ENCODE results near the gene DACH1. TPM values are rescaled to one million over a fixed set of nuclear protein-coding genes. Genes with fewer than 3 reads are reported as not detected.

Gene DACH1
- total RNA-seq, 2 donors from 2014 or later: 0.13 TPM; not detected in 1

- Mint-ChIP-seq H3K27ac (no peak overlapping the region), H3K27me3 (no peaks in the 10 kb centered on the region), H3K36me3 (ENCODE audit: low read depth) (no peaks in the 10 kb centered on the region), H3K4me1 (no peaks in the 10 kb centered on the region), H3K4me3 (no peak overlapping the region)
- DNase-seq: no peak
- H3K9me3 ChIP-seq (ENCODE audit: control insufficient read depth, low read length, poor library complexity, severe bottlenecking): no peaks in the 10 kb centered on the region
- no peak for ATAC-seq
Measured at GRCh38 chr13:71681901-71682613, 184.9 kb downstream of the DACH1 start.

- ATAC-seq: no peak
- H3K36me3 Mint-ChIP-seq (ENCODE audit: low read depth): no peaks in the 10 kb centered on the region
- H3K9me3 ChIP-seq (ENCODE audit: control insufficient read depth, low read length, poor library complexity, severe bottlenecking): no peaks in the 10 kb centered on the region
- H3K27me3 Mint-ChIP-seq: no peaks in the 10 kb centered on the region
- no peak overlapping the region for H3K4me3 Mint-ChIP-seq
- H3K4me1 Mint-ChIP-seq: no peaks in the 10 kb centered on the region
- H3K27ac Mint-ChIP-seq: no peak overlapping the region
- DNase-seq: no peak
Measured at GRCh38 chr13:71677124-71677523, 189.9 kb downstream of the DACH1 start.

GRCh38 chr13:71672512-71672911 is 194.5 kb downstream of the DACH1 start:
- H3K27me3 Mint-ChIP-seq: no peaks in the 10 kb centered on the region
- no peak for ATAC-seq
- no peaks in the 10 kb centered on the region for H3K36me3 Mint-ChIP-seq (ENCODE audit: low read depth)
- H3K4me3 Mint-ChIP-seq: no peak overlapping the region
- no peak overlapping the region for H3K27ac Mint-ChIP-seq
- no peaks in the 10 kb centered on the region for H3K9me3 ChIP-seq (ENCODE audit: control insufficient read depth, low read length, poor library complexity, severe bottlenecking)
- H3K4me1 Mint-ChIP-seq: no peaks in the 10 kb centered on the region
- no peak for DNase-seq

- no peaks in the 10 kb centered on the region for H3K4me1 Mint-ChIP-seq
- H3K27me3 Mint-ChIP-seq: no peaks in the 10 kb centered on the region
- no peaks in the 10 kb centered on the region for H3K9me3 ChIP-seq (ENCODE audit: control insufficient read depth, low read length, poor library complexity, severe bottlenecking)
- no peak overlapping the region for H3K4me3 Mint-ChIP-seq
- no peak for DNase-seq
- H3K36me3 Mint-ChIP-seq (ENCODE audit: low read depth): no peaks in the 10 kb centered on the region
- H3K27ac Mint-ChIP-seq: no peak overlapping the region
- ATAC-seq: no peak
Measured at GRCh38 chr13:71663431-71663830, 203.6 kb downstream of the DACH1 start.

- no peaks in the 10 kb centered on the region for H3K36me3 Mint-ChIP-seq (ENCODE audit: low read depth)
Measured at GRCh38 chr13:71661921-71662320, 205.1 kb downstream of the DACH1 start.

GRCh38 chr13:71659404-71659803 is 207.6 kb downstream of the DACH1 start:
- ATAC-seq: no peak
- no peak overlapping the region for H3K27ac Mint-ChIP-seq
- H3K36me3 Mint-ChIP-seq (ENCODE audit: low read depth): no peaks in the 10 kb centered on the region
- no peak for DNase-seq
- H3K4me1 Mint-ChIP-seq: no peaks in the 10 kb centered on the region
- no peaks in the 10 kb centered on the region for H3K9me3 ChIP-seq (ENCODE audit: control insufficient read depth, low read length, poor library complexity, severe bottlenecking)
- H3K4me3 Mint-ChIP-seq: no peak overlapping the region
- H3K27me3 Mint-ChIP-seq: no peaks in the 10 kb centered on the region

More at GRCh38 chr13:71661921-71662320, 205.1 kb downstream of the DACH1 start:
- ATAC-seq (no peak), DNase-seq (no peak)
- Mint-ChIP-seq H3K27ac (no peak overlapping the region), H3K27me3 (no peaks in the 10 kb centered on the region), H3K4me1 (no peaks in the 10 kb centered on the region), H3K4me3 (no peak overlapping the region)
- H3K9me3 ChIP-seq (ENCODE audit: control insufficient read depth, low read length, poor library complexity, severe bottlenecking): no peaks in the 10 kb centered on the region

GRCh38 chr13:71645467-71645866 is 221.5 kb downstream of the DACH1 start:
- Mint-ChIP-seq H3K27me3 (no peaks in the 10 kb centered on the region), H3K27ac (no peak overlapping the region), H3K4me1 (no peaks in the 10 kb centered on the region), H3K4me3 (no peak overlapping the region), H3K36me3 (ENCODE audit: low read depth) (no peaks in the 10 kb centered on the region)
- ATAC-seq (no peak), DNase-seq (no peak)
- no peaks in the 10 kb centered on the region for H3K9me3 ChIP-seq (ENCODE audit: control insufficient read depth, low read length, poor library complexity, severe bottlenecking)

- ATAC-seq: no peak
- no peaks in the 10 kb centered on the region for H3K27me3 Mint-ChIP-seq
- no peak overlapping the region for H3K27ac Mint-ChIP-seq
- H3K9me3 ChIP-seq (ENCODE audit: control insufficient read depth, low read length, poor library complexity, severe bottlenecking): no peaks in the 10 kb centered on the region
- no peaks in the 10 kb centered on the region for H3K36me3 Mint-ChIP-seq (ENCODE audit: low read depth)
- no peak overlapping the region for H3K4me3 Mint-ChIP-seq
- no peak for DNase-seq
- no peaks in the 10 kb centered on the region for H3K4me1 Mint-ChIP-seq
Measured at GRCh38 chr13:71644579-71644978, 222.4 kb downstream of the DACH1 start.

- Mint-ChIP-seq H3K4me1 (no peaks in the 10 kb centered on the region), H3K27me3 (no peaks in the 10 kb centered on the region), H3K27ac (no peak overlapping the region), H3K36me3 (ENCODE audit: low read depth) (no peaks in the 10 kb centered on the region), H3K4me3 (no peak overlapping the region)
- H3K9me3 ChIP-seq (ENCODE audit: control insufficient read depth, low read length, poor library complexity, severe bottlenecking): no peaks in the 10 kb centered on the region
- ATAC-seq (no peak), DNase-seq (no peak)
Measured at GRCh38 chr13:71643448-71643860, 223.6 kb downstream of the DACH1 start.

- ATAC-seq (no peak), DNase-seq (no peak)
- Mint-ChIP-seq H3K4me3 (no peak overlapping the region), H3K36me3 (ENCODE audit: low read depth) (no peaks in the 10 kb centered on the region), H3K4me1 (no peaks in the 10 kb centered on the region), H3K27me3 (no peaks in the 10 kb centered on the region), H3K27ac (no peak overlapping the region)
- no peaks in the 10 kb centered on the region for H3K9me3 ChIP-seq (ENCODE audit: control insufficient read depth, low read length, poor library complexity, severe bottlenecking)
Measured at GRCh38 chr13:71638751-71639150, 228.3 kb downstream of the DACH1 start.

GRCh38 chr13:71634602-71635443 is 232.2 kb downstream of the DACH1 start:
- Mint-ChIP-seq H3K4me3 (no peak overlapping the region), H3K36me3 (ENCODE audit: low read depth) (no peaks in the 10 kb centered on the region), H3K27me3 (no peaks in the 10 kb centered on the region), H3K4me1 (no peaks in the 10 kb centered on the region), H3K27ac (no peak overlapping the region)
- DNase-seq (no peak), ATAC-seq (no peak)
- H3K9me3 ChIP-seq (ENCODE audit: control insufficient read depth, low read length, poor library complexity, severe bottlenecking): no peaks in the 10 kb centered on the region

GRCh38 chr13:71634182-71634581 is 232.8 kb downstream of the DACH1 start:
- no peaks in the 10 kb centered on the region for H3K9me3 ChIP-seq (ENCODE audit: control insufficient read depth, low read length, poor library complexity, severe bottlenecking)
- Mint-ChIP-seq H3K4me3 (no peak overlapping the region), H3K4me1 (no peaks in the 10 kb centered on the region), H3K27ac (no peak overlapping the region), H3K36me3 (ENCODE audit: low read depth) (no peaks in the 10 kb centered on the region), H3K27me3 (no peaks in the 10 kb centered on the region)
- DNase-seq (no peak), ATAC-seq (no peak)

- H3K27me3 Mint-ChIP-seq: no peaks in the 10 kb centered on the region
- DNase-seq (no peak), ATAC-seq (no peak)
- no peak overlapping the region for H3K27ac Mint-ChIP-seq
- no peaks in the 10 kb centered on the region for H3K36me3 Mint-ChIP-seq (ENCODE audit: low read depth)
- no peaks in the 10 kb centered on the region for H3K4me1 Mint-ChIP-seq
- no peaks in the 10 kb centered on the region for H3K9me3 ChIP-seq (ENCODE audit: control insufficient read depth, low read length, poor library complexity, severe bottlenecking)
- H3K4me3 Mint-ChIP-seq: no peak overlapping the region
Measured at GRCh38 chr13:71632721-71633120, 234.3 kb downstream of the DACH1 start.

- Mint-ChIP-seq H3K36me3 (ENCODE audit: low read depth) (no peaks in the 10 kb centered on the region), H3K4me1 (no peaks in the 10 kb centered on the region), H3K4me3 (no peak overlapping the region), H3K27me3 (no peaks in the 10 kb centered on the region), H3K27ac (no peak overlapping the region)
- H3K9me3 ChIP-seq (ENCODE audit: control insufficient read depth, low read length, poor library complexity, severe bottlenecking): no peaks in the 10 kb centered on the region
- DNase-seq: no peak
- no peak for ATAC-seq
Measured at GRCh38 chr13:71632206-71632605, 234.8 kb downstream of the DACH1 start.
